Activated effector memory CD4-positive, alpha-beta T cell treated with Interleukin-2 at 50 U/mL for 16 hours (primary cell): Measurements from ENCODE around the gene MGLL.

Experiments
- DNase-seq: peaks from one replicate; pipeline ENCODE4 v3.0.0-alpha.2; 2020

MGLL gene

GRCh38 chr3:127770671-127771355, 51.5 kb downstream of the MGLL start:
- no peak for DNase-seq

GRCh38 chr3:127769284-127770081, 52.8 kb downstream of the MGLL start:
- DNase-seq, result no peak

GRCh38 chr3:127768346-127769008, 53.8 kb downstream of the MGLL start:
- DNase-seq, result no peak

- no peak for DNase-seq
Observed at GRCh38 chr3:127767126-127767525, 55.2 kb downstream of the MGLL start.

- DNase-seq, result no peak
Observed at GRCh38 chr3:127765735-127766134, 56.6 kb downstream of the MGLL start.

GRCh38 chr3:127764841-127765362, 57.4 kb downstream of the MGLL start:
- no peak for DNase-seq

- DNase-seq, result no peak
Observed at GRCh38 chr3:127764301-127764700, 58.0 kb downstream of the MGLL start.

- DNase-seq, result no peak
Observed at GRCh38 chr3:127763816-127764215, 58.5 kb downstream of the MGLL start.

- no peak for DNase-seq
Observed at GRCh38 chr3:127763337-127763736, 59.0 kb downstream of the MGLL start.

- no peak for DNase-seq
Observed at GRCh38 chr3:127762787-127763105, 59.6 kb downstream of the MGLL start.

GRCh38 chr3:127762077-127762786, 60.1 kb downstream of the MGLL start:
- DNase-seq, result no peak

GRCh38 chr3:127761441-127761801, 60.9 kb downstream of the MGLL start:
- no peak for DNase-seq

GRCh38 chr3:127760791-127761440, 61.4 kb downstream of the MGLL start:
- no peak for DNase-seq

GRCh38 chr3:127760361-127760760, 62.0 kb downstream of the MGLL start:
- no peak for DNase-seq

GRCh38 chr3:127759826-127760225, 62.5 kb downstream of the MGLL start:
- DNase-seq, result no peak

- no peak for DNase-seq
Observed at GRCh38 chr3:127758013-127758412, 64.3 kb downstream of the MGLL start.

GRCh38 chr3:127755305-127755681, 67.0 kb downstream of the MGLL start:
- no peak for DNase-seq

- DNase-seq, result no peak
Observed at GRCh38 chr3:127754411-127755304, 67.7 kb downstream of the MGLL start.

GRCh38 chr3:127753898-127754410, 68.4 kb downstream of the MGLL start:
- DNase-seq, result no peak

- DNase-seq, result no peak
Observed at GRCh38 chr3:127753338-127753737, 69.0 kb downstream of the MGLL start.

- no peak for DNase-seq
Observed at GRCh38 chr3:127751782-127752181, 70.5 kb downstream of the MGLL start.
